Upper lobe of right lung (tissue), 1 donor: Measurements from ENCODE around the gene FBXO9. TPM values are rescaled to one million over a fixed set of nuclear protein-coding genes. Genes with fewer than 3 reads are reported as not detected.

Experiments used
- ATAC-seq: fragments of 200-7000 bp; cut with Tn5 transposase; one replicate; pipeline ENCODE4 v1.9.1; 2020; ENCODE audit warnings: mild to moderate bottlenecking, moderate library complexity
- DNase-seq: peaks from one replicate; pipeline ENCODE4 v3.0.0-alpha.2; 2020
- H3K27ac ChIP-seq: fragments of 200-600 bp; one replicate; pipeline ENCODE4 v1.8.0; 2022
- H3K27me3 ChIP-seq: fragments of 200-600 bp; one replicate; pipeline ENCODE4 v1.8.0; 2022; ENCODE audit warnings: mild to moderate bottlenecking
- H3K36me3 ChIP-seq: fragments of 200-600 bp; one replicate; pipeline ENCODE4 v1.8.0; 2022
- H3K4me1 ChIP-seq: fragments of 200-600 bp; one replicate; pipeline ENCODE4 v1.8.0; 2022
- H3K4me3 ChIP-seq: fragments of 200-600 bp; one replicate; pipeline ENCODE4 v1.8.0; 2022; ENCODE audit warnings: mild to moderate bottlenecking
- H3K9me3 ChIP-seq: fragments of 200-600 bp; one replicate; pipeline ENCODE4 v1.8.0; 2022
- CTCF ChIP-seq: fragments of 200-600 bp; IDR thresholded peaks from one replicate; pipeline ENCODE4 v1.8.0; 2022; ENCODE audit warnings: antibody characterized with exemption
- intact Hi-C: fragments of 100-400 bp; cut with DNase I; formaldehyde crosslinking; loops from one replicate; pipeline ENCODE4 v1.11.0; 2022
- total RNA-seq: library from RNA; stranded (reverse); fragmentation: NEBNext Ultra II Directional; extraction: Animal tissue kit (Norgen Biotek cat#: 25700); gene quantifications from one replicate; pipeline ENCODE4 v1.2.1, GENCODE V29; 2021
- donor health status: DM: no; HTN: yes; CAD: no; lungs with severe emphysema.

The FBXO9 gene
- total RNA-seq, 1 donor from 2014 or later: 101 TPM

GRCh38 chr6:53026526-53026925, 38.7 kb upstream of the FBXO9 start:
- ATAC-seq (no peak), DNase-seq (no peak)
- no peak for TF ChIP-seq CTCF
- H3K27ac ChIP-seq: no peak overlapping the region
- peaks cover 47% of the 10 kb centered on the region for H3K36me3 ChIP-seq
- no peaks in the 10 kb centered on the region for H3K4me1 ChIP-seq
- no peaks in the 10 kb centered on the region for H3K9me3 ChIP-seq
- no peaks in the 10 kb centered on the region for H3K27me3 ChIP-seq
- no peak overlapping the region for H3K4me3 ChIP-seq
- intact Hi-C loops: no loop called here

- DNase-seq (no peak), ATAC-seq (no peak)
- H3K27ac ChIP-seq: no peak overlapping the region
- H3K4me1 ChIP-seq: no peaks in the 10 kb centered on the region
- H3K27me3 ChIP-seq: no peaks in the 10 kb centered on the region
- no peak for TF ChIP-seq CTCF
- H3K4me3 ChIP-seq: no peak overlapping the region
- intact Hi-C loops: no loop called here
- peaks cover 50% of the 10 kb centered on the region for H3K36me3 ChIP-seq
- H3K9me3 ChIP-seq: no peaks in the 10 kb centered on the region
Measured at GRCh38 chr6:53027131-53027718, 38.0 kb upstream of the FBXO9 start.

GRCh38 chr6:53028467-53028866, 36.7 kb upstream of the FBXO9 start:
- Histone ChIP-seq H3K9me3 (no peaks in the 10 kb centered on the region), H3K27me3 (no peaks in the 10 kb centered on the region), H3K4me3 (no peak overlapping the region), H3K4me1 (no peaks in the 10 kb centered on the region), H3K27ac (no peak overlapping the region), H3K36me3 (peaks cover 50% of the 10 kb centered on the region)
- DNase-seq (no peak), ATAC-seq (no peak)
- intact Hi-C loops: no loop called here
- no peak for TF ChIP-seq CTCF

- Histone ChIP-seq H3K36me3 (peaks cover 50% of the 10 kb centered on the region), H3K27me3 (no peaks in the 10 kb centered on the region), H3K4me3 (no peak overlapping the region), H3K9me3 (no peaks in the 10 kb centered on the region), H3K4me1 (no peaks in the 10 kb centered on the region), H3K27ac (no peak overlapping the region)
- ATAC-seq (no peak), DNase-seq (no peak)
- intact Hi-C loops: no loop called here
- no peak for TF ChIP-seq CTCF
Measured at GRCh38 chr6:53029257-53029656, 35.9 kb upstream of the FBXO9 start.

GRCh38 chr6:53029761-53030160, 35.4 kb upstream of the FBXO9 start:
- no peaks in the 10 kb centered on the region for H3K9me3 ChIP-seq
- no peak overlapping the region for H3K4me3 ChIP-seq
- TF ChIP-seq CTCF: no peak
- H3K4me1 ChIP-seq: no peaks in the 10 kb centered on the region
- peaks cover 53% of the 10 kb centered on the region for H3K36me3 ChIP-seq
- DNase-seq (no peak), ATAC-seq (no peak)
- H3K27ac ChIP-seq: no peak overlapping the region
- H3K27me3 ChIP-seq: no peaks in the 10 kb centered on the region
- intact Hi-C loops: no loop called here

GRCh38 chr6:53031281-53031680, 33.9 kb upstream of the FBXO9 start:
- H3K36me3 ChIP-seq: peaks cover 64% of the 10 kb centered on the region
- TF ChIP-seq CTCF: no peak
- no peak for ATAC-seq

More at GRCh38 chr6:53031281-53031680, 33.9 kb upstream of the FBXO9 start:
- Histone ChIP-seq H3K27ac (no peak overlapping the region), H3K27me3 (no peaks in the 10 kb centered on the region), H3K9me3 (no peaks in the 10 kb centered on the region), H3K4me3 (no peak overlapping the region), H3K4me1 (no peaks in the 10 kb centered on the region)
- intact Hi-C loops: no loop called here
- DNase-seq: no peak
